Subcutaneous abdominal adipose tissue (tissue), 5 donors: Measurements from ENCODE around the gene RHBDF1.

Source experiments
- H3K27ac ChIP-seq: one replicate; pipeline ENCODE4 v1.7.0; 2013; ENCODE audit warnings: low read depth, mild to moderate bottlenecking, inconsistent platforms, low read length, moderate library complexity
- H3K27me3 ChIP-seq, 5 donors: one replicate each; pipeline ENCODE4 v1.7.0; 2013; ENCODE audit warnings: low read length in 5 of 5, inconsistent platforms in 1 of 5; ENCODE audit not compliant: control insufficient read depth in 5 of 5, insufficient read depth in 4 of 5
- H3K36me3 ChIP-seq, 5 donors: one replicate each; pipeline ENCODE4 v1.7.0; 2013; ENCODE audit warnings: low read length in 5 of 5; ENCODE audit not compliant: control insufficient read depth in 5 of 5, insufficient read depth in 5 of 5
- H3K4me1 ChIP-seq, 5 donors: one replicate each; pipeline ENCODE4 v1.7.0; 2013; ENCODE audit warnings: low read length in 5 of 5, mild to moderate bottlenecking in 3 of 5, moderate library complexity in 1 of 5; ENCODE audit not compliant: control insufficient read depth in 5 of 5, insufficient read depth in 5 of 5
- H3K4me3 ChIP-seq, 5 donors: one replicate each; pipeline ENCODE4 v1.7.0; 2013; ENCODE audit warnings: low read length in 5 of 5, low read depth in 1 of 5
- H3K9ac ChIP-seq, 5 donors: one replicate each; pipeline ENCODE4 v1.7.0; 2013; ENCODE audit warnings: low read length in 5 of 5, mild to moderate bottlenecking in 4 of 5, moderate library complexity in 3 of 5
- H3K9me3 ChIP-seq, 5 donors: one replicate each; pipeline ENCODE4 v1.7.0; 2013; ENCODE audit warnings: low read length in 5 of 5; ENCODE audit not compliant: control insufficient read depth in 5 of 5
- donor health status: healthy.
- donor health status: healthy.
- donor health status: healthy.
- donor health status: healthy.
- donor health status: healthy.

The RHBDF1 gene

GRCh38 chr16:60166-60565, 12.3 kb downstream of the RHBDF1 start:
- peaks cover 0 to 3% (median 0%) of the 10 kb centered on the region in 5 donors for H3K4me1 ChIP-seq
- no peak overlapping the region for H3K27ac ChIP-seq
- H3K9ac ChIP-seq, result no peak overlapping the region
- H3K36me3 ChIP-seq, result peaks cover 0 to 97% (median 92%) of the 10 kb centered on the region in 5 donors
- H3K4me3 ChIP-seq, result no peak overlapping the region
- H3K9me3 ChIP-seq, result no peaks in the 10 kb centered on the region
- H3K27me3 ChIP-seq, result no peaks in the 10 kb centered on the region

- no peaks in the 10 kb centered on the region for H3K9me3 ChIP-seq
- H3K36me3 ChIP-seq, result peaks cover 0 to 91% (median 88%) of the 10 kb centered on the region in 5 donors
- peaks cover 0 to 3% (median 0%) of the 10 kb centered on the region in 5 donors for H3K4me1 ChIP-seq
- H3K27ac ChIP-seq, result no peak overlapping the region
- H3K4me3 ChIP-seq, result no peak overlapping the region
- no peaks in the 10 kb centered on the region for H3K27me3 ChIP-seq
- no peak overlapping the region for H3K9ac ChIP-seq
Measured at GRCh38 chr16:59440-60059, 12.9 kb downstream of the RHBDF1 start.

- Histone ChIP-seq H3K9me3 (no peaks in the 10 kb centered on the region), H3K27me3 (no peaks in the 10 kb centered on the region), H3K9ac (no peak overlapping the region), H3K27ac (no peak overlapping the region), H3K4me1 (peaks cover 0 to 11% (median 8%) of the 10 kb centered on the region in 5 donors), H3K4me3 (no peak overlapping the region), H3K36me3 (peaks cover 0 to 83% (median 80%) of the 10 kb centered on the region in 5 donors)
Measured at GRCh38 chr16:58491-59439, 13.7 kb downstream of the RHBDF1 start.

- H3K27me3 ChIP-seq, result no peaks in the 10 kb centered on the region
- no peaks in the 10 kb centered on the region for H3K9me3 ChIP-seq
- peaks cover 0 to 19% (median 13%) of the 10 kb centered on the region in 5 donors for H3K4me1 ChIP-seq
- H3K27ac ChIP-seq, result no peak overlapping the region
- H3K36me3 ChIP-seq, result peaks cover 0 to 73% (median 70%) of the 10 kb centered on the region in 5 donors
- no peak overlapping the region for H3K9ac ChIP-seq
- no peak overlapping the region for H3K4me3 ChIP-seq
Measured at GRCh38 chr16:57711-58110, 14.7 kb downstream of the RHBDF1 start.

- Histone ChIP-seq H3K27me3 (no peaks in the 10 kb centered on the region), H3K9ac (no peak overlapping the region), H3K4me3 (no peak overlapping the region), H3K36me3 (peaks cover 0 to 60% (median 57%) of the 10 kb centered on the region in 5 donors), H3K27ac (no peak overlapping the region), H3K4me1 (peaks cover 0 to 19% (median 18%) of the 10 kb centered on the region in 5 donors), H3K9me3 (no peaks in the 10 kb centered on the region)
Measured at GRCh38 chr16:56231-56927, 16.1 kb downstream of the RHBDF1 start.

- Histone ChIP-seq H3K9me3 (no peaks in the 10 kb centered on the region), H3K4me1 (peaks cover 0 to 19% (median 18%) of the 10 kb centered on the region in 5 donors), H3K4me3 (no peak overlapping the region), H3K27me3 (no peaks in the 10 kb centered on the region), H3K9ac (no peak overlapping the region), H3K27ac (no peak overlapping the region), H3K36me3 (peaks cover 0 to 56% (median 52%) of the 10 kb centered on the region in 5 donors)
Measured at GRCh38 chr16:55571-56136, 16.8 kb downstream of the RHBDF1 start.

DNA sequence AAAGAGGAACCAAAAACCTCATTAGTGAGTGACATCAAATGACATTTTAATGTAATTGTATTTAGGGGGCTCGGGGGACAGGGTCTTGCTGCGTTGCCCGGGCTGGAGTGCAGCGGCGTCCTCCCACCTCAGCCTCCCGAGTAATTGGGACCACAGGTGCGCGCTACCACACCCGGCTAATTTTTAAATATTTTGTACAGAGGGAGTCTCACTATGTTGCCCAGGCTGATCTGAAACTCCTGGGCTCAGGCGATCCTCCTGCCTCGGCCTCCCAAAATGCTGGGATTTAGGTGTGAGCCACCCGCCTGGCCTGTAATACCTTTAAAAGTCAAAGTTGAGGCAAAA, 18.2 kb downstream of the RHBDF1 start:
- Histone ChIP-seq H3K9me3 (no peaks in the 10 kb centered on the region), H3K36me3 (peaks cover 0 to 47% (median 37%) of the 10 kb centered on the region in 5 donors), H3K27me3 (no peaks in the 10 kb centered on the region), H3K4me3 (peak overlapping the region; percentile 23 to 92 (median 83)), H3K4me1 (peaks cover 0 to 19% (median 18%) of the 10 kb centered on the region in 5 donors), H3K27ac (no peak overlapping the region), H3K9ac (peak overlapping the region in 4 of 5 donors; percentile 80 to 88 (median 81))

GRCh38 chr16:53346-54236, 18.8 kb downstream of the RHBDF1 start, which contains the start of the genes POLR3K and SNRNP25:
Gene POLR3K, minus strand, starts transcription at chr16:53608. Its CDS starts 22 bp downstream, at chr16:53586.
Gene SNRNP25, plus strand, starts transcription at chr16:53828. Its CDS starts 189 bp downstream, at chr16:54017.
- no peaks in the 10 kb centered on the region for H3K9me3 ChIP-seq
- no peaks in the 10 kb centered on the region for H3K27me3 ChIP-seq
- peak within 1 kb of the TSS in 4 of 5 donors; percentile 80 to 88 (median 83) for H3K9ac ChIP-seq
- H3K36me3 ChIP-seq, result peaks cover 0 to 41% (median 31%) of the 10 kb centered on the region in 5 donors
- peak within 1 kb of the TSS; percentile 85 to 94 (median 88) for H3K4me3 ChIP-seq
- H3K4me1 ChIP-seq, result peaks cover 0 to 19% (median 18%) of the 10 kb centered on the region in 5 donors
- peak within 1 kb of the TSS; percentile 41 for H3K27ac ChIP-seq
